ENCODE measurements around the gene YIPF3.
"Not testable (repeated sequence)": the region's sequence is repeated elsewhere in the genome, so short reads cannot be mapped to it uniquely, and the experiment has no call there.

The YIPF3 gene

DNA sequence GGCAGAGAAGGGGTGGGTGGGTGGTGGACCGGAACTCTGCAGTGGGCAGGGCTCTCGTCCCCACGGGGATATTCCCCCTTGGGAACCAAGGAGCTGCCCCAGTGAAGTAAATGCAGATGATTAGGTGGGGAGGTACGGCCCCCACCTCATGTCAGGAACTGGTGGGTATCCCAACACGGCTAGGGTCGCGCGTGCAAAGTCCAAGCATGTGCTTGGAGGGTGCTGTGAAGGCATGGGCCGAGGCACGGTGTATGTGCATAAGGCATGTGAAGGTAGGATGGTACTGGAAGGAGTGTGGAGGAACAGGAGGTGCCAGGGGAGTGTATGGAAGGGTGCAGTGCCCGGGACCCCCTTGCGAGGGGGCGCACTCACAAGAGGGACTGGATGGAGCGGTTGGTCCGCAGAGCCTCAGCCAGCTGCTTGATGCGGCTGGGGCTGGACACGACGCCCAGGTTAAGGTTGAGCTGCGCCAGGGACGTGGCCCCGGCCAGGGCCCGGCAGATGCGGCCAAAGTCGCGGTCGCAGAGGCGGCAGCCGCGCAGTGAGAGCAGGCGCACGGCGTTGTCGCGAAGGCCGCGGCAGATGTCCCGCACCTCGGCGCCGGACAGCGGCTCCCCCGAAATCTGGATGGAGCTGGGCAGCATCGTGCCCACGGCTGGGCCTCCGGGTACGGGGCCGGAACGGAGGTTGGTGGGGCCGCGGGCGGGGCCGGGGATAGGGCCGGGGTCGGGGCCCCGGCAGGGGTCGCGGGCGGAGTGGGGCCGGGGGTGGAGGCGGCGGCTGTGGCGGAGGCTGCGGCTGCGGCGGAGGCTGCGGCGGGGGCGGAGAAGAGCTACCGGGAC lies 7.4 kb downstream of the YIPF3 start:
- DNase-seq = no peak

DNA sequence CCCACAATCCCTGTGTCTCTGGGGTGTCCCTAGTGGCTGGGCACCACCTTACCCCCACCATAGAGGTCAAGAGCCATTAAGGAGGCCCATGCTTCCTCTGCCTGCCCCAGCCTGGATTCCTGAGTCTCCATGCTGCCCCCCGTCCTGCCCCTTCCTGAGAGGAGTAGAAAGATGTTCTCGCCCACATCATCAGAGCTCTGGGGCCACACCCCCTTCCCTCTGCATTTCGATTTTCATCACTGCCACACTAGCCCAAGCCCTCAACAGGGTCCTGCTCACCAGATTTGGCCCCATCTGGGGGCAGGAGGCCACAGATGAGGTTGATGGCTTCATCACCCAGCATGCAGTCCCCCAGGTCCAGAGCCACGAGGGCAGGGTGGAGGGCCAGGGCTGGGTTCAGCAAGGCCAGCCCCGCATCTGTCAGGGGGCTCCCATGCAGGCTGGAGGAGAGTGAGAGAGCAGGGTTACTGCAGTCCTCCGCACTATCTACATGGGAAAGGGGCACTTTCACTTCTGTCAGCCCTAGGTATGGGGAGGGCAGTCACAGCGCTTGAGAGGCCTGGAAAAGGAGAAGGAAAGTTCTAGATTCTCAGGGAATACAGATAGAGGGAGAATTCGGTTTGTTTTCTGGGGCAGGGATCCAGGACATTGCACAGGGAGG lies 8.1 kb downstream of the YIPF3 start:
- no peak for DNase-seq

- DNase-seq = peak; percentile 86
Measured at GRCh38 chr6:43506667-43507471, 9.9 kb downstream of the YIPF3 start.

DNA sequence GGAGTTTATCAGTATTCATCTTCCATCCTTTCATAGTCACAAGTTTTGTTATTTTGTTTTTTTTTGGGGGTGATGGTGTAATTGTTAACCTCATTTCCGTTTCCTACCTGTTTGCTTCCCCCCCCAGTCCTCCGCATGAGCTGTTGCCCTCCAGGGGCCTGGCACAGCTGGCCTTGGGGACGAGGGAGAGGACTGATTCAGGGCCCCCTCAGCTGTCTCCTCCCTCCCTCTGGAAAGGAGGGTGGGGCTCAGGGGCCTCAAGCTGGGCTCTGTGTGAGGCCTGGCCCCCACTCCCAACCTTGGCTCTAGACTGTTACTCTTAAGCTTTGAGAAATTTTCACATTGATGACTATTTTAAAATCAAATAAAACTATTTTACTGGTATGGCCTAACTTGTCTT lies 10.6 kb downstream of the YIPF3 start:
- DNase-seq = no peak

GRCh38 chr6:43505718-43506117 lies 11.0 kb downstream of the YIPF3 start:
- DNase-seq = no peak

- no peak for DNase-seq
Measured at GRCh38 chr6:43504756-43505593, 11.8 kb downstream of the YIPF3 start.

DNA sequence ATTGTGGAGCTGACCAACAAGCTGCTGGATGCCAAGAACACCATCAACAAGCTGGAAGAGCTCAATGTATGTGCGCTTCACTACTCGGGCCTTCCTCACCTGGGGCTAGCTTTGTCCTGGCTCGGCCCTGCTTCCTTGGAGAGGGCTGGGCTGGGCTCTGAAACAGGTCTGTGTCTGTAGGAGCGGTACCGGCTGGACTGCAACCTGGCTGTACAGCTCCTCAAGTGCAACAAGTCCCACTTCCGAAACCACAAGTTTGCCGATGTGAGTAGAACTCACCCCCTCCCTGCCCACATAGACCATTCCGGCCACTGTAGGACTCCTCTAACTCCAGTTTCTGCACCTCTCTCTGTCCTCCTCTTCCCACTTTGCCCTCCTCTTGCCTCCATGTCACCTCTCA lies 13.3 kb downstream of the YIPF3 start:
- no peak for DNase-seq

DNA sequence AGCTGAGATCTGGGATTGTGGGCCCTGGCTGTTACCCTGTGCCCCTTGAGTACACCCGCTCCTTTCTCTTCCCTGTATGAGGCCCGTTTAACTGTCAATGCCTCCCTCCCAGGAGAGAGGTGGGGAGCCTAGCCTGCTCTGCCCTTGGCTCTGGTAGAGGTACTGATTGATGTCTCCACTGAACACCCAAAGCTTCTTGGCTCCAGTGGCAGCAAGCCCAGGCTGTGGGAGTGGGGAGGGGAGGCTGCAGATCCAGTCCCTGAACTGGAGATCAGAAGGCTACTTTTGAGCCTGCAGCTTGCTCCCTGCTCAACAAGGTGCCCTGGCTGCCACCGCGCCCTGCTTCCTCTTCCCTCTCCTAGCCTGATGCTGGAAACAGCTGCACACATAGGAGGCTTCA lies 14.1 kb downstream of the YIPF3 start:
- no peak for DNase-seq

DNA sequence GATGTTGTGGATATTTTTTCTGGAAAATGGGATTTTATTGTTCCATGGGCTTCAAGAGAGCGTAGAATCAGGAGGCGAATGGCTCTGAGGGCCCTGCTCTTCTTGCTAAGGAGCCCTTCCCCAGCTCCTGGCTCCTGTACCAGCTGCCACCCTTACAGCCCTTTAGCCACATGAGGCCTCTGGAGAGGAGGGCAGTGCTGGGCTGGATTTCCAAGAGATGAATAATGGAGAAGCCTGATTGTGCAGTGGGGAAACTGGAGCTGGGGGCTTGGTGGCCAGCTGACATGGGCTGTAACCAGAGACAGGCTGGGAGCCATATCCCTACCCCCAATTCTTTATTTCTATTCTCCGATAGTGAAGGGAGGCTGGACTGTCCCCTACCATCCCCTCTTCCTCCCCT lies 15.8 kb downstream of the YIPF3 start:
- DNase-seq = no peak

- DNase-seq = no peak
Measured at GRCh38 chr6:43499028-43499815, 17.5 kb downstream of the YIPF3 start.

DNA sequence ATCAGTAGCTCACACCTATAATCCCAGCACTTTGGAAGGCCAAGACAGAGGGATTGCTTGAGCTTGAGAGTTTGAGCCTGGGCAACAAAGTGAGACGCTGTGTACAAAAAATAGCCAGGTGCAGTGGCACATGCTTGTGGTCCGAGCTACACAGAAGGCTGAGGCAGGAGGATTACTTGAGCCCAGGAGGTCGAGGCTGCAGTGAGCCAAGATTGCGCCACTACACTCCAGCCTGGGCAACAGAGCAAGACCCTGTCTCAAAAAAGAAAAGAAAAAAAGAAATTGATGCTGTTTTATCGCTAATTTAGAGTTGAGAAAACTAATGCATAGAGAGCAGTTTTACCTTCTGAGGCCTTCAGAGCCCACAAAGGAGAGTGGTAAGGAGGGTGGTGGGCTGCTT lies 18.4 kb downstream of the YIPF3 start:
- not testable (repeated sequence) for DNase-seq

- DNase-seq = no peak
Measured at GRCh38 chr6:43497689-43498088, 19.0 kb downstream of the YIPF3 start.

- no peak for DNase-seq
Measured at GRCh38 chr6:43497129-43497396, 19.7 kb downstream of the YIPF3 start.

GRCh38 chr6:43496370-43497128 lies 20.2 kb downstream of the YIPF3 start:
- peak; percentile 26 for DNase-seq

DNA sequence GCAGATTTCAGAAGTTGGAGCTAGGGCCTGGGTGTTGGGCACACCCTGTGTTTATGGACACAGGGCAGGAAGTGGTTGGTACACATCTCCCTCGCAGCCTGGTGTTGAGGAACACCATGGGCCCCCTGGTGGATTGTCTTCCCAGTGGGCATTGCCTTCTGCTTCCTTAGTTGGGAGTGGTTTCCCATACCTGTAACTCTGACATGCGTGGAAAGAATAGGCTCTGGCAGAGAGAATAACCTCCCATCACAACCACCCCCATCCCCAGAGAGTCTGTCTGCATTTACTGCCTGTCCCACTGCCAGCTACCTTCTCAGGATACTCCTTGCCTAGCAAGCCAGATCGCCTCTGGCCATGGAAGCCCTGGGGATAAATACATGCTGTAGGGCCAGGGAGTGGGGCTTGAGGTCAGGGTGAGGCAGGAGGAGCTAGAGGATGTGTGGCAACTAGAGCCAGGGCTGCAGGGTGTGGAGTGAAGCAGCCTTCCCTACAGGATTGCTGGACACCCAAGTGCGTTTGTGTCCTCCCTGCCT lies 21.3 kb downstream of the YIPF3 start:
- no peak for DNase-seq

DNA sequence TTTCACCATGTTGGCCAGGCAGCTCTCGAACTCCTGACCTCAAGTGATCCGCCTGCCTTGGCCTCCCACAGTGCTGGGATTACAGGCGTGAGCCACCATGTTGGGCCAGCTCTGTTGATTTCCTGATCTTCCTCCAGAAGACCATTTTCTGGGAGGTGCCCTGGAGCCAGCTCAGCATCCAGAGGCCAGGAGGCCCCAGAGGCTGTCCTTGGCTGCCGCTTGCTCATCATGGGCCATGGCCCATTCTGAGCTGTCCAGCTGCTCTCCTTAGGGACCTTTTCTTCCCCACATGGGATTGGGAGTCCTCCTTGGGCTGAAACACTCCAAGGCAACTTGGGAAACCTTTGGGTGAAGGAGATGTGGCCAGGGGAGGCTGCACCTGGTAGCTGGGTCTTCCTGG lies 22.0 kb downstream of the YIPF3 start:
- DNase-seq = no peak

DNA sequence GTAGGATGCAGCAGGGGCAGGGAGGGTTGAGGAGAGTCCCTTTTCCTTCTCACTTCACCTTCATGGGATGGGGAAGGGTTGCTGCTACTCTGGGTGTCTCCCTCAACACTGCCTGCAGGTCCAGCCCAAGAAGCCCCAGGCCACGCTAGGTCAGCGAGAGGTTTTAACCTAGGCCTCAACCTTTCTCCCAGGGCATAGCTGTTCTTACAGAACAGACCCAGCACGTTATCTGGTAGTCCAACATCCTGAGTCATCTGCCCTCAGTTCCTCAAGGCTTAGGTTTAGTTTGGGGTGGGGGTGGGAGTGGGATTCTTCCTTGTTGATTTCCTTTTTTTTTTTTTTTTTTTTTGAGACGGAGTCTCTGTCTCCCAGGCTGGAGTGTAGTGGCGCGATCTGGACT lies 22.4 kb downstream of the YIPF3 start:
- DNase-seq = no peak

- no peak for DNase-seq
Measured at GRCh38 chr6:43493833-43494232, 22.9 kb downstream of the YIPF3 start.

GRCh38 chr6:43493230-43493629 lies 23.5 kb downstream of the YIPF3 start:
- DNase-seq = no peak

- DNase-seq = no peak
Measured at GRCh38 chr6:43492673-43493072, 24.1 kb downstream of the YIPF3 start.

Measured in activated CD4-positive, alpha-beta T cell treated with anti-CD3 and anti-CD28 coated beads, Interleukin-2, Interleukin-6, amounts not matched to agents 100 ng/mL and 50 ng/mL, durations not matched to agents 16 hours and 8 hours (primary cell).